M059J (cell line): ENCODE measurements around the gene SFPQ. TPM values are rescaled to one million over a fixed set of nuclear protein-coding genes. Genes with fewer than 3 reads are reported as not detected.
"Not testable (repeated sequence)": the region's sequence is repeated elsewhere in the genome, so short reads cannot be mapped to it uniquely, and the experiment has no call there.

Experiments used
- DNase-seq: peaks from one replicate; pipeline ENCODE4 v3.0.0-alpha.2; 2012; ENCODE audit warnings: low read depth
- total RNA-seq: library from RNA; depleted of rRNA; stranded (reverse); fragments of >200 nt; shearing (Covaris generic); gene quantifications from 2 replicates; pipeline ENCODE4 v1.2.3, GENCODE V29; 2014

The SFPQ gene
- total RNA-seq, 1 experiment from 2014 or later: 196 TPM

- no peak for DNase-seq
Measured at GRCh38 chr1:35187816-35188342, 5.1 kb downstream of the SFPQ start.

GRCh38 chr1:35186239-35186638, 6.7 kb downstream of the SFPQ start:
- DNase-seq: no peak

GRCh38 chr1:35185200-35185599, 7.7 kb downstream of the SFPQ start:
- no peak for DNase-seq

DNA sequence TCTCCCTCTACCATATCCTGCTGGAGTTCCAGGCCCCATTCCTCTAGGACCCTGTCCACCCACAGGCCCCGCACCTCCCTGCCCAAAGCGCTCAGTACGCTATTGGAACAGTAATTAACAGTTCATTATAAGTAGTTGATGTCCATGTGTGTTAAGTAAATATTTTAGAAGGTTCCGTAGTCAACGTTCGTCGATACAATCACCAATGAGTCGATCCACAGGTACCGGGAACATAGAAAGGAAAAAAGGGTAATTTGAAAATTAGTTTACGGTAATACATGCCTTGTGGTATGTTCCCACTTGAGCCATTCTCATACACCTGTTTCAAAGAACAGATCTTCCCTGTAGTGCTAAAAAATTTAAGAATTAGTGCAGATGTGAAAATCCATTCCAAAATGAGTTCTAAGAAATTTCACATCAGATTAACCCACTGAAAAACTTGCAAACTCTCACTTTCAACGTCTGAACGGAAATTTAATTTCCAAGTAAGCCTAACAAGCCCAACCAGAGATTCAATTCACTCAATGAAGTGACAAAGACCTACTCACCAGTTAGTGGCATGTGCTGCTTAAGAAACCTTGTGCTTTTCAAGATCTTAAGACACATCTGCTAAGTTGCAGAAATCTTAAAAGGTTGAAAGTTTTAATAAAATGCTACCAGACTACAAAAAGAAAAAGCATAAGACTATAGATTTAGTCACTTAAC, 8.3 kb downstream of the SFPQ start:
- DNase-seq: no peak

DNA sequence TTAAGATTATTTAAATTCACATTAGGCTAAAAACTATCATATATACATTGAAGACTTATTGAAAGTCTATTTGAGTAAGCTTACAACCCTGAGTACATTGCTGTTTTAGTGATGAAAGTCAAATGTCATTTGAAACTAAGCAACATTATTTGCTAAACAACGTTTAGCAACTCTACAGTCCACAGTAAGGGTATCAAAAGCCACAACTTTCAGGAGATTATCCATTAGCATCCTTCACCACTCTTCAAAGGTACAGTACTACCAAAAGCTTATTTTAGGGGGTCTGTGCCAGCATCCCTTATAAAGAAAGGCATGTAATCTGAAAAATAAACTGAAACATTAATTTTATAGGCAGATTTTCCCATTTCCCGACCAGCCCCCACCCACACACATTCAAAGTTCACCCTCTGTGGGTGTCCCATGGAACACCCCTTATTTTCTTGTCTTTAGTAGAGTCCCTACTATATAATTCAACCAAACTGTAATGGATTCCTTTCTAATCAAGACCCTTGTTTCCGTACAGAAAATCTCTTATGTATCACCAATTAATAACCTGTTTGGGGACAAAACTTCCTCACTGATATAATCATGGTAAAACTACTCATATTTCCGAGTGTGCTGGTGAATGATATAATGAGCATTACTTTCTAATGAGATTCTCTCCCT, 11.0 kb downstream of the SFPQ start:
- DNase-seq: no peak

GRCh38 chr1:35180776-35181374, 12.1 kb downstream of the SFPQ start:
- DNase-seq: no peak

GRCh38 chr1:35179908-35180307, 13.0 kb downstream of the SFPQ start:
- no peak for DNase-seq

- DNase-seq: no peak
Measured at GRCh38 chr1:35178874-35179380, 14.0 kb downstream of the SFPQ start.

DNA sequence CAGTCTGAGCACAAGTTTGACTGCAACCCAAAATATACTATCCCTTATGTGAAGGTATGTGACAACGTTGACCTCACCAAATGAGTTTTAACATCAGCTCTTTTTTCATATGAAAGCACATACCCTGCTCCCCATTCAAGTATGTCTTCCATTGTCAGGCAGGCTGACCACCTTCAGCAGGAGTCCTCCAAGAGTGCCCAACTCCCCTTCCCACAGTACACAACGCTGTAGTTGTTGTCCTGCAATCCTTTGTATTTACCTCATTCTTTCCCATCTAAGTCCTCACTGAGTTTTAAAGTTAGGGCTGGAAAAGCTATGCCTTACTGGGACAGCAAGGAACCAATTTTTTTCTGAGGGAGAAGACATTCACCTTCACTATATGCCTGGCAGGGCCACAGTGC, 14.7 kb downstream of the SFPQ start:
- no peak for DNase-seq

DNA sequence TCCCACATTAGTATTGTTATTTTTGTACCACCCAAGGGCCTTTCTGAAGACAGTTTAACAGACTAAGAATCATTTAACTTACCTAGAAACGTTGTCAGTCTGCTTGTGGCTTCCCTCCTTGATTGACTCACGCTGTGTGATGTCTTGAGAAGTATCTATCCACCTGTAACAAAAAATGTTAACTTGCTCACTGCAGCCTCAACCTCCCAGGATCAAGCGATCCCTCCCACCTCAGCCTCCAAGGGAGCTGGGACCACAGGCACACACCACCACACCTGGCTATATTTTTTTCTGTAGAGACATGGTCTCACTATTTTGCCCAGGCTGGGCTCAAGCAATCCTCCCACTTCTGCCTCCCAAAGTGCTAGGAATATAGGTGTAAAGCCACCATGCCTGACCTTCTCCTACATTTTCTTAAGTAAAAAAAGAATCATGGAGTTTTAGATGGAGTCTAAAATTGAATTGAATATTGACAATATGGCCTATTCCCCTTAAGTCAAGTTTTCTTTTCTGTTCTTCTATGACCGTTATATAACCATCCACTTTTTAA, 15.6 kb downstream of the SFPQ start:
- no peak for DNase-seq

DNA sequence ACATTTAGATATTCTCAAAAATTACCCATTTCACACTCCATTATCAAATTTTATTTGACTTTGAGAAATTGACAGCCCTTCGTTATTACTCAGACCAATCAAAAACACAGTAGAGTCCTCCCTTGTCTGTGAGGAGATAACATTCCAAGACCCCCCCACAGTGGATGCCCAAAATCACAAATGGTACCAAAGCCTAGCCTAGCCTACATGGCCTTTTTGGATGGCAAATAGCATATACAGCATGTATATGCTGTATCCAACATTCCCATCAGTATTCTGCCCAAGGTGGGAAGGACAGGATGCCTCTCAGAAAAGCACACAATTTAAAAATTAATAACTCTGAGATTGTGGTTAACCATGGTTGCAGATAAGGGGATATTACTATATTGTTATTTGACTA, 17.3 kb downstream of the SFPQ start:
- DNase-seq: no peak

- no peak for DNase-seq
Measured at GRCh38 chr1:35175098-35175576, 17.8 kb downstream of the SFPQ start.

DNA sequence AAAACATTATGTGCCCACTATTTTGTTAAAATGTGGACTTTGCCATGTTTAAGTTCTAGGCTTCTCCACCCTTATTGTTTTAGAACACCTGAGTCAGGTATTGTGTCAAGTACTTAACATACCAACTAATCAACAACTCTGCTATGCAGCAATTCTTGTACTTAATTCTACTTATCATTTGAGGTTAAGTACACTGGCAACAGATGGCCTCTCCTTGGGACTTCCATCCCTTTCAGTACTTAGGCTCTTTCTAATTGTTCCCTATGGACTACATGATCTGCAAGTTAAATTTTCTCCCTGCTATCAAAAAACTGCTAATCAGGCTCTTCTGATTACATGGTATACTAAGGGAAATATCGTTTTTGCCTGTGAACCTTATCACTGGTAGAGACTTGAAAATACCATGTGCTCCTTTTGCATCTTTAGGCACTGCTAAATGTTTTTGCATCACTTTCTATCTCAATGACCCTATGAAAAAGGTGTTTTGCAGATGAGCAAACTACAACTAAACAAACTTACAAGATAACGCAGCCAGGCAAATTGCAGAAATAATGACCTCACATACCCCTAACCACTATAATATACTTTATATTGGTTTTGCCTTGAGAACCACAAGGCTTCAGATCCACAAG, 18.9 kb downstream of the SFPQ start:
- peak; percentile 36 for DNase-seq

DNA sequence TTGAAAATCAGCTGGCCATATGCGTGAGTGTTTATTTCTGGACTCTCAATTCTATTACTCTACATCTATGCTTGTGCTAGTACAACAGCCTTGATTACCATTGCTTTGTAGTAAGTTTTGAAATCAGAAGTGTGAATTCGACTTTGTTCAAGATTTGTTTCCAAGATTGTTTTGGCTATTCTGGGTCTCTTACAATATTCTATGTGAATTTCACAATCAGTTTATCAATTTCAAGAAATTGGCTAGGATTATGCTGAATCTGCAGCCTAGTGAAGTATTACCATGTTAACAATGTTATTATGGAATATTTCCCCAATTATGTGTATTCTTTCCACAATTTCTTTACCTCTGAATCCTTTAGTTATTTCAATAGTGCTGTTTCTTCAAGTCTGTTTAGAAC, 19.5 kb downstream of the SFPQ start:
- DNase-seq: no peak

- DNase-seq: no peak
Measured at GRCh38 chr1:35172022-35172421, 20.9 kb downstream of the SFPQ start.

- no peak for DNase-seq
Measured at GRCh38 chr1:35171579-35171978, 21.4 kb downstream of the SFPQ start.

- DNase-seq: no peak
Measured at GRCh38 chr1:35164893-35165292, 28.1 kb downstream of the SFPQ start.

DNA sequence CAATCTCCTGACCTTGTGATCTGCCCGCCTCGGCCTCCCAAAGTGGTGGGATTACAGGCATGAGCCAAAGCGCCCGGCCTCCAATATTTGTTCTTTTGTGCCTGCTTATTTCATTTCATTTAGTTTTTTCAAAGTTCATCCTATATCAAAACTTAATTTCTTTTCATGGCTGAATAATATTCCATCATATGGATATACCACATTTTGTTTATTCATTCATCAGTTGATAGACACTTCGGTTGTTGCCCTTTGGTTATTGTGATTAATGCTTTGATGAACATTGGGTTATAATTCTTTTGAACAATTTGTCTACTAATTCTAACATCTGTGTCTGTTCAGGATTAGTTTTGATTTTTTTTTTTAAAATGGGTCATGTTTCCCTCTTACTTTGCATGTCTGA, 41.7 kb downstream of the SFPQ start:
- DNase-seq: no peak

DNA sequence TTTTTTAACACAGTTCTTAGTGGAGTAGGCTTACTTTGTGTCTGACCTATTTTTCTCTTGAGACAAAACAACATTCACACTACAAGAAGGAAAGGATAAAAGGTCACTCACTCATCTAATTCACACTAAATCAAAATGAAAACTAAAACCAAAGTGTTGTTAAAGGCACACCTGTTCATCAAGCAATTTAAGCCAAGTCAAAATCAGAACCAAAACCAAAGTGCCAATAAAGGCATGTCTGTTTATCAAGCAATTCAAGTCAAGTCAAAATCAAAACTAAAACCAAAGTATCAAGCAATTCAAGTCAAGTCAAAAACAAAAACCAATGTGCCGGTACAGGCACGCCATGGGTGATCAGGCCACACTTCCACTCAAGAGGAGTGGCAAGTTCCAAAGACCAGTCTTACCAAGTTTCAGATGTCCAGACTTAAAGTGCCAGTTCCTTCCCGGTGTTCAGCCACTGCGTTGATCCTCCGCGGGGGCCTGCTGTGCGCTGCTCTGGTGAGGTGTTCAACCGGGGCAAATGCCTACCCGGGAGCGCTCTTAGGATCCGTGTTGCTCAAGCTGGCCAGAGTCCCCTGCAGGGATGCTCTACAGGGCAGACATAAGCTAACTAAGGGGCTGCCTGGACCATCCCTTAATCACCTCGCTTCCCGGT, 46.9 kb downstream of the SFPQ start:
- DNase-seq: peak; percentile 18

DNA sequence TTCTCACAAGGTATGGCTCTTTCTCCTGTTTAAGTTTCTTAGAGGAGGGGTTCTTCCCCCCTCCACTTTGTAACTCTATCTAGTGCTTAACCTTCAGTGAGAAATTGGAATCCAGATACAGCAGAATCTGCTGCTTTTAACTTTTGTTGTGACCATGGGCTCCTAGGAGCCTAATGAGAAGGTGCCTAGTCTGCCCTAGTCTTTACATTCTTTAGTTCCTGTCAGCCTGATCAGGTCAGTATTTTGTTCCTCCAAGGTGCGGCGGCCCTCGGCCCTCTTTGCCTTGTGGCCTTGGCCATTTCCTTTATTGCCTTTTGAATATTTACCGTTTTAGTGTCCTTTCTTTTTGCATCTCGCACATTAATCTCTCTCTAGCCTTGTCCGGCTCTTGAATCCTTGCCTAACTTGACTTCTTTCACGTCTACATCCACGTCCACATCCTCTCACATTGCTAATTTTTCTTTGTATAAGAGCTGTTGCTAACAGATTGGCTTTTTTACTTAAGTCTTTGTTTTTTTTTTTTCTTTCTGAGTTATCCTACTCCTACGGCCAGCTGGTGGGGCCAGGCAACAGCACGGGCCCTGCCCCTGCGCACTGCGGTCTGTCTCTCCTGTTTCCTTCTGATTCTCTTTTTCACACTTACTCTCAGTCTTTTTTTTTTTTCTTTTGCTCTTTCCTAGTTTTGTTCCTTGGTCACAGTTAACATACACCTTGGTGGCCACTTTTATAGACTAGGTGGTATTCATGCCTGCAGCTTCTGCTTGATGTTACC, 49.0 kb downstream of the SFPQ start:
- DNase-seq: no peak

GRCh38 chr1:35142728-35143127, 50.2 kb downstream of the SFPQ start:
- not testable (repeated sequence) for DNase-seq
